Measurements from ENCODE around the gene AMT.

AMT gene

DNA sequence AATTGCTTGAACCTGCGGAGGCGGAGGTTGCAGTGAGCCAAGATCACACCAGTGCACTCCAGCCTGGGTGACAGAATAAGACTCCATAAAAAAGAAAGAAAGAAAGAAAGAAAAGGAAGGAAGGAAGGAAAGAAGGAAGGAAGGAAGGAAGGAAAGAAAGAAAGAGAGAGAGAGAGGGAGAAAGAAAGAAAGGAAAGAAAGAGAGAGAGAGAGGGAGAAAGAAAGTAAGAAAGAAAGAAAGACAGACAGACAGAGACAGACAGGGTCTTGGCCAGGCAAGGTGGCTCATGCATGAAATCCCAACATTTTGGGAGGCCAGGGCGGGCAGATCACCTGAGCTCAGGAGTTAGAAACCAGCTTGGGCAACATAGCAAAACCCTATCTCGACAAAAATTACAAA, 31.3 kb upstream of the AMT start:
- DNase-seq (ENCODE audit: low spot score) = no peak

DNA sequence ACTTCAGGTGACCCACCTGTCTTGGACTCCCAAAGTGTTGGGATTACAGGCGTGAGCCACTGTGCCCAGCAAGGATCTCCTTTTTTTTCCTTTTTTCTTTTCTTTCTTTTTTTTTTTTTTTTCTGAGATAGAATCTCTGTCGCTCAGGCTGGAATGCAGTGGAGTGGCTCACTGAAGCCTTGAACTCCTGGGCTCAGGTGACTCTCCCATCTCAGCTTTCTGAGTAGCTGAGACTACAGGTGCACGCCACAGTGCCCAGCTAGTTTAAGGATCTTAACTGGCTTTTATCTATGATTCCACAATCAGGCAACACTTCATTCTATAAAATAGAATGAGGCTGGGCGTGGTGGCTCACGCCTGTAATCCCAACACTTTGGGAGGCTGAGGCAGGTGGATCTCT, 23.1 kb upstream of the AMT start:
- DNase-seq (ENCODE audit: low spot score) = no peak
- TF ChIP-seq, protein P1, sequence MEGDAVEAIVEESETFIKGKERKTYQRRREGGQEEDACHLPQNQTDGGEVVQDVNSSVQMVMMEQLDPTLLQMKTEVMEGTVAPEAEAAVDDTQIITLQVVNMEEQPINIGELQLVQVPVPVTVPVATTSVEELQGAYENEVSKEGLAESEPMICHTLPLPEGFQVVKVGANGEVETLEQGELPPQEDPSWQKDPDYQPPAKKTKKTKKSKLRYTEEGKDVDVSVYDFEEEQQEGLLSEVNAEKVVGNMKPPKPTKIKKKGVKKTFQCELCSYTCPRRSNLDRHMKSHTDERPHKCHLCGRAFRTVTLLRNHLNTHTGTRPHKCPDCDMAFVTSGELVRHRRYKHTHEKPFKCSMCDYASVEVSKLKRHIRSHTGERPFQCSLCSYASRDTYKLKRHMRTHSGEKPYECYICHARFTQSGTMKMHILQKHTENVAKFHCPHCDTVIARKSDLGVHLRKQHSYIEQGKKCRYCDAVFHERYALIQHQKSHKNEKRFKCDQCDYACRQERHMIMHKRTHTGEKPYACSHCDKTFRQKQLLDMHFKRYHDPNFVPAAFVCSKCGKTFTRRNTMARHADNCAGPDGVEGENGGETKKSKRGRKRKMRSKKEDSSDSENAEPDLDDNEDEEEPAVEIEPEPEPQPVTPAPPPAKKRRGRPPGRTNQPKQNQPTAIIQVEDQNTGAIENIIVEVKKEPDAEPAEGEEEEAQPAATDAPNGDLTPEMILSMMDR (IDR thresholded peaks at IDR 0.05; ENCODE audit: extremely low read depth, missing control alignments) = no peak

More for the DNA sequence above, 31.3 kb upstream of the AMT start:
- TF ChIP-seq, protein P1 (IDR thresholded peaks at IDR 0.05; ENCODE audit: extremely low read depth, missing control alignments) = no peak

DNA sequence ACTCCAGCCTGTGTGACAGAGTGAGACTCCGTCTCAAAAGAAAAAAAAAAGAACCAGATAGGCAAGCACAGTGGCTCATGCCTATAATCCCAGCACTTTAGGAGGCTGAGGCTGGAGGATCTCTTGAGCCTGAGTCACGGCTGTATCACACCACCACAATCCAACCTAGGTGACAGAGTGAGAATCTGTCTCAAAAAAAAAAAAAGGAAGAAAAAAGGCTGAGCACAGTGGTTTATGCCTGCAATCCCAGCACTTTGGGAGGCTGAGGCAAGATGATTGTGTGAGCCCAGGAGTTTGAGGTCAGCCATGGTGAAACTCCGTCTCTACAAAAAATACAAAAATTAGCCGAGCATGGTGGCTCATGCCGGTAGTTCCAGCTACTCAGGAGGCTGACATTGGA, 12.5 kb upstream of the AMT start:
- TF ChIP-seq, protein P1 (IDR thresholded peaks at IDR 0.05; ENCODE audit: extremely low read depth, missing control alignments) = no peak
- DNase-seq (ENCODE audit: low spot score) = no peak

DNA sequence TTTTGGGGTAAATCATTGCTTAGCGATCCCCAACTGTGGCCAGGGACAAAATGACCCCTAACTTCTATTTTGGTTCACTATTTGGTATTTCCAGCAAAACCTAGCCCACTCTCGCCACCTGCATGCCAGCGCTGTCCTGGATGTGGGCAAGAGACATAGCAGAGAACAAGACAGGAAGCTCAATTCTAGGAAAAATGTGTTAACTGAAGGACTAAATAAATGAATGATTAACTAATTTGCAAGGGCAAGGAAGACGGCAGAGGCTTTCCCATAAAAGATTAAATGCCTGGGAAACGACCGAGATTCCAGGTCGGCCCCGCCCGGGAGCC, 6.4 kb upstream of the AMT start:
- TF ChIP-seq, protein P1 (IDR thresholded peaks at IDR 0.05; ENCODE audit: extremely low read depth, missing control alignments) = no peak
- DNase-seq (ENCODE audit: low spot score) = no peak

DNA sequence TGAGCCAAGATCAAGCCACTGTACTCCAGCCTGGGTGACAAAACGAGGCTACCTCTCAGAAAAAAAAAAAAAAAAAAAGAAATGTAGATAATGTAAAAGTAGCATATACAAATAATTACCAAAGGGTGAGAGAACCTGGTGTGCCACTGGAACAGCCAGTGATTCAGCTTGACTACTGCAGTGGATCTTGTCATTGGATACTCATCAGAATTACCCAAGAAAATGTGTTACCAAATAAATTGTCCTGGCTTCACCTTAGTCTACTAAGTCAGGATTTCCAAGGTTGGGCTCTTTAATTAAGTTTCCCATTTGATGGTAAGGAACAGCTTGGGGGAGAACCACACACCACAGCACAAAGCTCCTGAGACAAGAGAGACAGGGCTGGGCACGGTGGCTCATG, 5.3 kb upstream of the AMT start:
- no peak for DNase-seq (ENCODE audit: low spot score)

DNA sequence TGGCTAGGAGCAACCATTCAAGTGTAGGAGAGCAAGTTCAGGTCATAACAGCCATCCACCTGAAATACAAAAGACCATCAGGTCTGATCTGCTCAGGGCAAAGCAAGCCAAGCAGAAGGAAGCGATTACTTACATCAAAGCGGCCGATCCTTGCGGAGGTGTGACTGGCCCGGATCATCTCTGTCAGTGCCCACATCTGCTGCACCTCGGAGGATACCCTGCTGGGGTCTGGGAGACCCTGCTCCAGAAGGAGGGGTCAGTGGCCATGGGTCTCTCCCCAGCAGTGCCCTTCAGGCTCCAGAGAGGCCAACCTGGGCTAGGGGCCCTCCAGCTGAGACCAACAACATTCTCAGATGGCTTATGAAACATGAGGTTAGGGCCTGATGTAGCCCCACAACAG, 2.5 kb upstream of the AMT start:
- TF ChIP-seq, protein P1 (IDR thresholded peaks at IDR 0.05; ENCODE audit: extremely low read depth, missing control alignments) = no peak
- DNase-seq (ENCODE audit: low spot score) = no peak

More for the DNA sequence above, 5.3 kb upstream of the AMT start:
- TF ChIP-seq, protein P1 (IDR thresholded peaks at IDR 0.05; ENCODE audit: extremely low read depth, missing control alignments) = no peak

DNA sequence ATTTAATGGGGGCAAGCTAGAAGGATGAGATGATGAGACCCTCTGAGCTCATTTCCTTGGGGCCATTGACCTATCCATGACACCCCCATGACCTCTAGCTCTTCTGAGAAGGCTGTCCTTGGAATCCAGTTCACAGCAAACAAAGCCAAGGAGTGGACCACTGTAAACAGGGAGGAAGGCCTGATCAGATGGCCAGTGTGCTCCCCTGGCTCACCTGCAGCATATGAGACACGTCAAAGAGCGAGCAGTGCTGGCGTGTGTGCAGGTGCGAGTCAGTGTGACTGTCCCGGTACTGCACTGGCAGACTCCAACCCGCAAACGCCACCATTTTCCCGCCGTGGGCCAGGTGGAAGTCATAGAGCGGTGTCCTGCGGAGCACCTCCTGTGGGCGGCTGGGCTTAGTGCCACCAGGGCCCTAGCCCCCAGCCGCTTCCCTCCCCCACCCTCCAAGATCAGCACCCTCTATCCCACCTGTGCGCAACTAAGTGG, 339 bp downstream of the AMT start:
- TF ChIP-seq, protein P1 (IDR thresholded peaks at IDR 0.05; ENCODE audit: extremely low read depth, missing control alignments) = no peak
- DNase-seq (ENCODE audit: low spot score) = no peak

All from GM20000 (cell line).